ENCODE measurements around the gene FHAD1. TPM values are rescaled to one million over a fixed set of nuclear protein-coding genes. Genes with fewer than 3 reads are reported as not detected.

The FHAD1 gene
- total RNA-seq, 1 experiment from 2014 or later, result 3.5 TPM

GRCh38 chr1:15255582-15256149 is 8.6 kb downstream of the FHAD1 start:
- ATAC-seq (no peak), DNase-seq (ENCODE audit: low read depth, low spot score) (no peak)
- CTCF ChIA-PET, result no interaction called here
- Histone ChIP-seq H3K4me1 (ENCODE audit: control insufficient read depth in 1 of 2, insufficient read depth in 2 of 2, low read length in 2 of 2) (peaks cover 13 to 32% of the 10 kb centered on the region in 2 experiments), H3K9me2 (ENCODE audit: insufficient read depth) (no peaks in the 10 kb centered on the region), H3K36me3 (ENCODE audit: control insufficient read depth in 1 of 2, insufficient read depth in 2 of 2, low read length in 2 of 2) (no peaks in the 10 kb centered on the region), H3K4me2 (ENCODE audit: low read length) (no peak overlapping the region), H3K27me3 (ENCODE audit: insufficient read depth, low read length) (no peaks in the 10 kb centered on the region), H3K9ac (ENCODE audit: low read length) (no peak overlapping the region), H3K27ac (ENCODE audit: low read depth, low read length) (no peak overlapping the region), H3K79me2 (ENCODE audit: insufficient read depth, low read length) (no peaks in the 10 kb centered on the region), H3K4me3 (replicated peaks in 1 of 2; ENCODE audit: low read depth in 1 of 2, low read length in 2 of 2) (no peak overlapping the region), H2AFZ (ENCODE audit: low read depth, low read length, poor library complexity, severe bottlenecking) (no peak overlapping the region), H4K20me1 (ENCODE audit: insufficient read depth) (no peaks in the 10 kb centered on the region), H3K9me3 (ENCODE audit: control insufficient read depth in 1 of 2, insufficient read depth in 1 of 2, low read depth in 1 of 2, low read length in 2 of 2) (no peaks in the 10 kb centered on the region)
- TF ChIP-seq, protein P1, sequence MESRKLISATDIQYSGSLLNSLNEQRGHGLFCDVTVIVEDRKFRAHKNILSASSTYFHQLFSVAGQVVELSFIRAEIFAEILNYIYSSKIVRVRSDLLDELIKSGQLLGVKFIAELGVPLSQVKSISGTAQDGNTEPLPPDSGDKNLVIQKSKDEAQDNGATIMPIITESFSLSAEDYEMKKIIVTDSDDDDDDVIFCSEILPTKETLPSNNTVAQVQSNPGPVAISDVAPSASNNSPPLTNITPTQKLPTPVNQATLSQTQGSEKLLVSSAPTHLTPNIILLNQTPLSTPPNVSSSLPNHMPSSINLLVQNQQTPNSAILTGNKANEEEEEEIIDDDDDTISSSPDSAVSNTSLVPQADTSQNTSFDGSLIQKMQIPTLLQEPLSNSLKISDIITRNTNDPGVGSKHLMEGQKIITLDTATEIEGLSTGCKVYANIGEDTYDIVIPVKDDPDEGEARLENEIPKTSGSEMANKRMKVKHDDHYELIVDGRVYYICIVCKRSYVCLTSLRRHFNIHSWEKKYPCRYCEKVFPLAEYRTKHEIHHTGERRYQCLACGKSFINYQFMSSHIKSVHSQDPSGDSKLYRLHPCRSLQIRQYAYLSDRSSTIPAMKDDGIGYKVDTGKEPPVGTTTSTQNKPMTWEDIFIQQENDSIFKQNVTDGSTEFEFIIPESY (IDR thresholded peaks at IDR 0.05; ENCODE audit: extremely low read depth, insufficient replicate concordance, low read length), result no peak
- TF ChIP-seq POLR2A (IDR thresholded peaks at IDR 0.05; ENCODE audit: borderline replicate concordance, extremely low read depth, insufficient read depth, insufficient read length), result no peak
- TF ChIP-seq CBX3 (IDR thresholded peaks at IDR 0.05; ENCODE audit: low read depth), result no peak
- no peak for TF ChIP-seq CEBPB (IDR thresholded peaks at IDR 0.05; ENCODE audit: low read depth)
- no peak for TF ChIP-seq YY1 (IDR thresholded peaks at IDR 0.05; ENCODE audit: extremely low read depth, insufficient replicate concordance, low read depth, low read length)
- no peak for TF ChIP-seq ATF3 (IDR thresholded peaks at IDR 0.05)
- TF ChIP-seq TCF7L2 (IDR thresholded peaks at IDR 0.05; ENCODE audit: borderline replicate concordance, extremely low read depth, insufficient read depth, insufficient read length), result no peak
- TF ChIP-seq SP1 (IDR thresholded peaks at IDR 0.05; ENCODE audit: low read depth), result no peak
- TF ChIP-seq ZNF274 (IDR thresholded peaks at IDR 0.05; ENCODE audit: low read depth, low read length), result no peak
- intact Hi-C loops (cut with micrococcal nuclease), result no loop called here
- RAD21 ChIA-PET (ENCODE audit: low non-redundant PET in 1 of 2, low total read pairs in 2 of 2, uncharacterized antibody in 2 of 2, unreplicated experiment in 2 of 2), result no interaction called here
- BruUV-seq (replicated peaks), result no TSS peak
- POLR2A ChIA-PET, result interaction anchor here (0.5 to 1.2 kb wide), 2 partner anchors 8 to 64 kb away, joined by 3 to 4 read pairs; partner anchors contain the start of gene FHAD1

Data from HCT116 (cell line).